Gastrocnemius medialis (tissue), 4 donors: ENCODE measurements around the gene CD72. TPM values are rescaled to one million over a fixed set of nuclear protein-coding genes. Genes with fewer than 3 reads are reported as not detected.

Experiments
- ATAC-seq, 2 donors: fragments of 150-250 bp; one replicate each; pipeline ENCODE4 v1.9.1; 2016
- DNase-seq, 2 donors: peaks; one replicate each; pipeline ENCODE4 v3.0.0-alpha.2; 2019
- H3K27ac ChIP-seq, 4 donors: fragments of 200-600 bp; sonication (generic); 1 replicate in 1 of 4; 2 replicates in 3 of 4; pipeline ENCODE4 v1.5.1; 2016 to 2018; ENCODE audit warnings: mild to moderate bottlenecking in 2 of 4, moderate library complexity in 1 of 4
- H3K27me3 ChIP-seq, 3 donors: fragments of 200-600 bp; sonication (generic) in 2 of 3; 1 replicate in 1 of 3; 2 replicates in 2 of 3; pipeline versions ENCODE4 v1.5.1 to v1.6.0; 2016 to 2019; ENCODE audit warnings: mild to moderate bottlenecking in 1 of 3, moderate library complexity in 1 of 3
- H3K36me3 ChIP-seq, 2 donors: fragments of 200-600 bp; sonication (generic) in 1 of 2; one replicate each; pipeline ENCODE4 v1.5.1; 2017 to 2018
- H3K4me1 ChIP-seq, 2 donors: fragments of 200-600 bp; sonication (generic) in 1 of 2; one replicate each; pipeline ENCODE4 v1.5.1; 2016 to 2017; ENCODE audit warnings: mild to moderate bottlenecking in 2 of 2
- H3K4me3 ChIP-seq, 4 donors: fragments of 200-600 bp; sonication (generic) in 3 of 4; 1 replicate in 1 of 4; 2 replicates in 3 of 4; pipeline ENCODE4 v1.5.1; 2016 to 2019; ENCODE audit warnings: mild to moderate bottlenecking in 2 of 4
- H3K9me3 ChIP-seq, 3 donors: fragments of 200-600 bp; sonication (generic) in 2 of 3; 1 replicate in 1 of 3; 2 replicates in 2 of 3; pipeline ENCODE4 v1.5.1; 2016 to 2019
- POLR2A ChIP-seq, 2 donors: fragments of 450-650 bp; IDR thresholded peaks; one replicate each; pipeline ENCODE4 v1.6.1; 2017; ENCODE audit warnings: antibody characterized with exemption in 2 of 2, mild to moderate bottlenecking in 2 of 2, moderate library complexity in 2 of 2
- in situ Hi-C, 4 donors: fragments of 200-750 bp; cut with MboI; loops; one replicate each; pipeline versions ENCODE4 v1.15.0 to v1.8.0; 2017; ENCODE audit warnings: low sequenced_read_pairs in 4 of 4
- intact Hi-C: fragments of 100-400 bp; cut with DNase I; formaldehyde crosslinking; loops from one replicate; pipeline ENCODE4 v1.15.1; 2023; ENCODE audit warnings: low total_unique reads
- total RNA-seq, 4 donors: library from RNA; depleted of rRNA; stranded (reverse); fragments of >200 nt; gene quantifications; one replicate each; pipeline versions ENCODE4 v1.1.0 to v1.2.3, GENCODE V29; 2016
- TF ChIP-seq, protein P1 (sequence below), 5 experiments: fragments of 450-650 bp in 3 of 5; fragments of 200-600 bp in 2 of 5; sonication (generic) in 2 of 5; IDR thresholded peaks in 4 of 5; conservative IDR thresholded peaks in 1 of 5; 1 replicate in 4 of 5; 2 replicates in 1 of 5; pipeline ENCODE4 v1.5.1; 2016 to 2019; ENCODE audit warnings: antibody characterized with exemption in 5 of 5, mild to moderate bottlenecking in 3 of 5, moderate library complexity in 3 of 5

Gene CD72
- total RNA-seq, 4 donors from 2014 or later, result 0.40 to 18.3 (median 0.68) TPM

DNA sequence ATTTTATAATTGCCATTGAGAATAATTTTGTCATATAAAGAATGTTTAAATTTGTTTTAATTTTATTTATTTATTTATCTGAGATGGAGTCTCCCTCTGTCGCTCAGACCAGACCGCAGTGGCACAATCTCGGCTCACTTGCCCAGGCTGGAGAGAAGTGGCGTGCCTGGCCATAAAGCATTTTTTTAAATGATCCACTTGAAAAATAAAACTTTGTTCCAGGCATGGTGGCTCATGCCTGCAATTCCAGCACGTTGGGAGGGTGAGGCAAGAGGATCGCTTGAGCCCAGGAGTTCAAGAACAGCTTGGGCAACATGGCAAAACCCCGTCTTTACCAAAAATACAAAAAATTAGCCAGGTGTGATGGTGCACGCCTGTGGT lies 34.6 kb upstream of the CD72 start:
- no peak for ATAC-seq
- TF ChIP-seq POLR2A (IDR thresholded peaks at IDR 0.05), result no peak
- TF ChIP-seq, protein P1, sequence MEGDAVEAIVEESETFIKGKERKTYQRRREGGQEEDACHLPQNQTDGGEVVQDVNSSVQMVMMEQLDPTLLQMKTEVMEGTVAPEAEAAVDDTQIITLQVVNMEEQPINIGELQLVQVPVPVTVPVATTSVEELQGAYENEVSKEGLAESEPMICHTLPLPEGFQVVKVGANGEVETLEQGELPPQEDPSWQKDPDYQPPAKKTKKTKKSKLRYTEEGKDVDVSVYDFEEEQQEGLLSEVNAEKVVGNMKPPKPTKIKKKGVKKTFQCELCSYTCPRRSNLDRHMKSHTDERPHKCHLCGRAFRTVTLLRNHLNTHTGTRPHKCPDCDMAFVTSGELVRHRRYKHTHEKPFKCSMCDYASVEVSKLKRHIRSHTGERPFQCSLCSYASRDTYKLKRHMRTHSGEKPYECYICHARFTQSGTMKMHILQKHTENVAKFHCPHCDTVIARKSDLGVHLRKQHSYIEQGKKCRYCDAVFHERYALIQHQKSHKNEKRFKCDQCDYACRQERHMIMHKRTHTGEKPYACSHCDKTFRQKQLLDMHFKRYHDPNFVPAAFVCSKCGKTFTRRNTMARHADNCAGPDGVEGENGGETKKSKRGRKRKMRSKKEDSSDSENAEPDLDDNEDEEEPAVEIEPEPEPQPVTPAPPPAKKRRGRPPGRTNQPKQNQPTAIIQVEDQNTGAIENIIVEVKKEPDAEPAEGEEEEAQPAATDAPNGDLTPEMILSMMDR (IDR thresholded peaks at IDR 0.05 in 4 of 5, conservative IDR thresholded peaks at IDR 0.05 in 1 of 5), result no peak
- H3K27me3 ChIP-seq, result no peaks in the 10 kb centered on the region
- in situ Hi-C loops (loop anchor here in 1 of 4 donors (25.0 kb wide), 1 partner anchor 91 kb away; a partner anchor contains a TSS), intact Hi-C loops (loop anchor here (10.0 kb wide), 1 partner anchor 658 kb away; no protein-coding TSS in a partner anchor)
- H3K4me3 ChIP-seq, result no peak overlapping the region
- no peaks in the 10 kb centered on the region for H3K9me3 ChIP-seq
- H3K4me1 ChIP-seq, result peaks cover 0 to 6% of the 10 kb centered on the region in 2 donors
- no peak overlapping the region for H3K27ac ChIP-seq
- DNase-seq, result no peak
- H3K36me3 ChIP-seq, result no peaks in the 10 kb centered on the region

GRCh38 chr9:35651956-35652828 lies 34.0 kb upstream of the CD72 start:
- Histone ChIP-seq H3K9me3 (no peaks in the 10 kb centered on the region), H3K4me1 (peaks cover 2 to 6% of the 10 kb centered on the region in 2 donors), H3K27me3 (no peaks in the 10 kb centered on the region), H3K4me3 (no peak overlapping the region), H3K27ac (no peak overlapping the region), H3K36me3 (no peaks in the 10 kb centered on the region)
- intact Hi-C loops, result loop anchor here (10.0 kb wide), 1 partner anchor 657 kb away; no protein-coding TSS in a partner anchor
- TF ChIP-seq, protein P1 (IDR thresholded peaks at IDR 0.05 in 4 of 5, conservative IDR thresholded peaks at IDR 0.05 in 1 of 5), result no peak
- TF ChIP-seq POLR2A (IDR thresholded peaks at IDR 0.05), result no peak
- in situ Hi-C loops, result loop anchor here in 1 of 4 donors (25.0 kb wide), 1 partner anchor 90 kb away; a partner anchor contains a TSS
- DNase-seq (no peak), ATAC-seq (no peak)

DNA sequence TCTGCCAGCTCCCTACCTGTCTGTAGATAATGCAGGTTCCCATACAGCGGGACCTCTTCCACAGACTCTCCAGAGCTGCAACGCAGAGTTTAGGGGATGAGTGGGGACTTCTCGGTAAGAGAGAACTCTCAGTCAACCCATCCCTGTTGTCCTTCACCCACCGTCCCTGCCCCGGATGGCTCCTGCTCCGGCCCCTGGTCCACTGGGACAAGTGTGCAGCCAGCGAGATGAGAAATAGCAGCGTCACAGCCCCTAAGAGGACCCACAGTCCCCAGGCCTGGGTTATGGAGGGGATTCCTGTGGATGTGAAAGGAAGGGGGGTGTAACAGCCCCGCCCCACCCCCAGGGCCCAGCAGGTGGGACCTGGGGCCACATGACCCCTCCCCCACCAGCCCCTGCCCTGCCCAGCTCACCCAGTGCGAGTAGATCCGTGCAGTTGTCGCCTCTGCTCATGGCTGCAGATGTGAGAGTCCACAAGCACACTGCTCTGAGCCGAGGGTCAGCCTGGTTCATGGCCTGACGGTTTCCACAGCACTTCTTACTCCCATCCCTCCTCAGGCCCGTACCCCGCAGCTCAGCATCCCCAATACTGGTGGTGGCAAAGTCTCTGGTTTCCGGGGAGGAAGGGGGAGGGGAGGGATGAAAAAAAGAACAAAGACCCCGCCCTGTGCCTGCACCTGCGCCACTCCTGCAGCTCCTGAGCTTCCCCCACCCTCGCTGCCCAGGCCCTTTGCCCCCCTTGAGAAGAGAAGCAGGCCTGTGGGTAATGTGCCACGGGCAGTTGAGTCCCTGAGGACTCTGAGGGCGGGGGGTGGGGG lies 32.3 kb upstream of the CD72 start, which contains the start of gene SIT1:
TSS of gene SIT1 (minus strand) at position 591 of the 818 bp plus-strand sequence. CDS start at position 513, 78 bp downstream.
- no peak within 1 kb of the TSS for H3K4me3 ChIP-seq
- intact Hi-C loops, result loop anchor here (10.0 kb wide), 1 partner anchor 656 kb away; no protein-coding TSS in a partner anchor
- DNase-seq, result no peak

More for the DNA sequence above, 32.3 kb upstream of the CD72 start, which contains the start of gene SIT1:
- Histone ChIP-seq H3K4me1 (peaks cover 11% of the 10 kb centered on the region in 2 donors), H3K27me3 (no peaks in the 10 kb centered on the region), H3K27ac (no peak within 1 kb of the TSS), H3K36me3 (no peaks in the 10 kb centered on the region), H3K9me3 (no peaks in the 10 kb centered on the region)
- no peak for ATAC-seq
- in situ Hi-C loops, result loop anchor here in 1 of 4 donors (25.0 kb wide), 1 partner anchor 88 kb away; a partner anchor contains a TSS
- TF ChIP-seq, protein P1 (IDR thresholded peaks at IDR 0.05 in 4 of 5, conservative IDR thresholded peaks at IDR 0.05 in 1 of 5), result no peak
- TF ChIP-seq POLR2A (IDR thresholded peaks at IDR 0.05), result no peak
